T follicular helper cell (primary cell): ENCODE measurements around the gene SYCN.

Experiments
- DNase-seq: peaks from one replicate; pipeline ENCODE4 v3.0.0-alpha.2; 2020; ENCODE audit warnings: low read depth

SYCN gene

DNA sequence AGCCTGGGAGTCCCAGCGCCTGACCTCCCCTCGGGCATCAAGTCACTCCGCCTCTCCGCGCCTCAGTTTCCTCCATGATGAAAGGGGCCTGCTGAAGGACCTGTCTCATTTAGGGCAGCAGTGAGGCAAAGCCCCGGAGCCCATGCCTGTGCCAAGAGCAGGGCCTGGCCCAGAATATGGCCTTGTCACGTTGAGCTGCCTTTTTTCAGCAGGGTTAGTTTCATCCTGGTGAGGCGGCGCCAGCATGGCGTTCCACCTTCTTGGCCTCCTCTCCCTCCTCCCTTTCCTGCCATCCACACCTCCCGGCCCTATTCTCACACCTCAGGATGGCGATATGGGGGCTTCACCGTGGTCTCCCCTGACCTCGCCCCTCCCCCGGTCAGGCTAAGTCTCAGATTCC, 48.3 kb downstream of the SYCN start:
- no peak for DNase-seq

DNA sequence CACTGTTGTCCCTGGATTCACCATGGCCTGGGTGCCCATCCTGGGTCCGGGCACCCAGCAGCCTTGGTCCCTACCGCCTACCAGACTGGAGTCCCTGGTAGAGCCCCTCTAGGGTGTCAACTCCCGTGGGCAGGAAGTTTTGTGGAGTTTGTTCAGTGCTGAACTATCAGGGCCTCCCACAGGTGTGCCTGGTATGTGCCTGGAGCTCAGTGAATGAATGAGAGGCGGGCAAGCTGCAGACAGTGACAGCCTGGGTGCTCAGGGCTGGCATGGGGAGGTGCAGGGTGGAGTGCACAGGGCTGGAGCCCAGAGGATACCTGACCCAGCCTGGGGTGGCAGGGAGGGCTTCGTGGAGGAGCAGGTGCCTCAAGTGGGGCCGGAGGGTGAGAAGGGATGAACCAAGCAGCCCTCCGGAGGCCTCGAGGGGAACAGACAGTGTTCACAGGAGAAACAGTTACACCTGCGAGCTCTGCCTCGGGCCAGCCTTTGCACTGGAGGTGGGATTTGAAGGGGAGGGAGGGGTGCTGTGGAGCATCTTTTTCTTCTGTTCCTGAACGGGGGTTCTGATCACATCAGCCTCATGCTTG, 48.9 kb downstream of the SYCN start:
- DNase-seq: no peak

DNA sequence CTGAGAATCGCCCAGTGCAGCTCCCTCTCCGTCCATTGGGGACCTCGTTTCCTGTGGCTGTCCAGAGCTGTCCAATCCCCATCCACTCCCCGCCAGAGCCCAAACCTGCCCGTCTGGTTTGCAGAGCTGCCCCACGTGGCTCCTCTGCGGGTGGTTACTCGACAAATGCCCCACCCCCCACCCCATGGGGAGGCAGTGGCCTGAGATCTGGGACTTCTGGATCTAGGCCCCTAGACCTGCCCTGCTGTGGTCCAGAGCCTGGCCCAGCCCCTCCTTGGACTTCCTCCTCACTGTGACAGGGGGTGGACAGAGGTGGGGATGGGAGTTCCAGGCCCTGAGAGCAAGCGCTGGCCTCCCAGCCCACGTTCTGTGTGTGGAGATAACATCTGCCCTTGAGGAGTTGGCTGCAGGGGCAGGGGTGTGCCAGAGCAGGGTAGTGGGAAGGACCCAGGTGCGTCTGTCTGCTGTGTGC, 49.4 kb downstream of the SYCN start:
- no peak for DNase-seq

DNA sequence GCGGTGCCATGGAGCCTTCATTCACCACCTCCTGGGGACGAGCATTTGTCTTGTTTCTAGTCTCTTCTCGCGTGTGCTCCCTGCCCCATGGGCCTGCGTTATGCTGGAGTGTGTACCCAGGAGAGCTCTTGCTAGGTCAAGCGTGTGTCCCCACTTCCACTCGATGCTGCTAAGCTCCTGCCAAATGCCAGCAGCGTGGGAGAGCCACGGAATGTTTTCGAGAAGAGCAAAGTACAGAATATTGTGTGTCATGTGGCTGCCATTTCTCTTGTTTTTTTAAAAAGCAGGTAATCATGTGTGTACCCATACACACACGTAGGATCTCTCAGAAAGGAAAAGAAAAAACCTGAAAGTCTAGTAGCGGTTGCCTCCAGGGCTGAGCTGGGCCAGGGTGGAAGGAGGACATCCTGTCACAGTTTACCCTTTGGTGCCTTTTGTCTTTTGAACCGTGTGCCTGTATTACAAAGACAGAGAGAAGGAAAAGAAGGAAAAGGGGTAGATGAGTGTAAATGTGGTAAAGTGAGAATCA, 49.9 kb downstream of the SYCN start:
- no peak for DNase-seq
